Stomach (tissue), 4 donors: ENCODE data around the gene KLHL36.

Experiments
- POLR2AphosphoS5 ChIP-seq, 3 donors: sonication (generic); formaldehyde crosslinking; IDR thresholded peaks; one replicate each; pipeline ENCODE4 v1.6.1; 2016; ENCODE audit warnings: antibody characterized with exemption in 3 of 3
- TF ChIP-seq, protein P1 (sequence below), 7 experiments: fragments of 450-650 bp in 4 of 7; fragments of 200-600 bp in 3 of 7; sonication (generic) in 3 of 7; IDR thresholded peaks; one replicate each; pipeline ENCODE4 v1.5.1; 2016 to 2019; ENCODE audit warnings: antibody characterized with exemption in 7 of 7, control low read depth in 2 of 7, mild to moderate bottlenecking in 1 of 7

DNA sequence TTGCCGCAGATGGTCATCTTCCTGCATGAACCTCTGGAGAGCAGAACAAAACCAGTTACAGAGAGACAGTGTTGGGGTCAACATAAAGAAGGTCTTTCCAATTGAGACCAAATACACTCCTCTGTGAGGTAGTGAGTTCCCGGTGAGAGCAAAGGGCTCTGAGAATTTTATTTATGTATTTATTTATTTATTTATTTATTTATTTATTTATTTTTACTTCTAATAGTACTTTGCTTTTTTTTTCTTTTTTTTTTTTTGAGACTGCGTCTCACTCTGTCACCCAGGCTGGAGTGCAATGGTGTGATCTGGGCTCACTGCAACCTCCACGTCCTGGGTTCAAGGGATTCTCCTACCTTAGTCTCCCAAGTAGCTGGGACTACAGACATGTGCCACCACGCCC lies 18.3 kb upstream of the KLHL36 start:
- TF ChIP-seq, protein P1, sequence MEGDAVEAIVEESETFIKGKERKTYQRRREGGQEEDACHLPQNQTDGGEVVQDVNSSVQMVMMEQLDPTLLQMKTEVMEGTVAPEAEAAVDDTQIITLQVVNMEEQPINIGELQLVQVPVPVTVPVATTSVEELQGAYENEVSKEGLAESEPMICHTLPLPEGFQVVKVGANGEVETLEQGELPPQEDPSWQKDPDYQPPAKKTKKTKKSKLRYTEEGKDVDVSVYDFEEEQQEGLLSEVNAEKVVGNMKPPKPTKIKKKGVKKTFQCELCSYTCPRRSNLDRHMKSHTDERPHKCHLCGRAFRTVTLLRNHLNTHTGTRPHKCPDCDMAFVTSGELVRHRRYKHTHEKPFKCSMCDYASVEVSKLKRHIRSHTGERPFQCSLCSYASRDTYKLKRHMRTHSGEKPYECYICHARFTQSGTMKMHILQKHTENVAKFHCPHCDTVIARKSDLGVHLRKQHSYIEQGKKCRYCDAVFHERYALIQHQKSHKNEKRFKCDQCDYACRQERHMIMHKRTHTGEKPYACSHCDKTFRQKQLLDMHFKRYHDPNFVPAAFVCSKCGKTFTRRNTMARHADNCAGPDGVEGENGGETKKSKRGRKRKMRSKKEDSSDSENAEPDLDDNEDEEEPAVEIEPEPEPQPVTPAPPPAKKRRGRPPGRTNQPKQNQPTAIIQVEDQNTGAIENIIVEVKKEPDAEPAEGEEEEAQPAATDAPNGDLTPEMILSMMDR (IDR thresholded peaks at IDR 0.05) = no peak
- TF ChIP-seq POLR2AphosphoS5 (IDR thresholded peaks at IDR 0.05) = no peak
